Glomerular endothelial cell (primary cell): ENCODE data around the gene B3GNT7. TPM values are rescaled to one million over a fixed set of nuclear protein-coding genes. Genes with fewer than 3 reads are reported as not detected.
"Not testable (repeated sequence)": the region's sequence is repeated elsewhere in the genome, so short reads cannot be mapped to it uniquely, and the experiment has no call there.

Experiments used
- DNase-seq: peaks from one replicate; pipeline ENCODE4 v3.0.0-alpha.2; 2011; ENCODE audit warnings: low read depth, low spot score; ENCODE audit errors: extremely low read depth
- total RNA-seq: library from RNA; depleted of rRNA; stranded (reverse); fragments of >200 nt; gene quantifications from 2 replicates; pipeline ENCODE4 v1.2.3, GENCODE V29; 2015

Gene B3GNT7
- total RNA-seq, 1 donor from 2014 or later = 1.2 TPM

- peak; percentile 88 for DNase-seq
Observed at GRCh38 chr2:231364961-231365810, 30.3 kb upstream of the B3GNT7 start.

DNA sequence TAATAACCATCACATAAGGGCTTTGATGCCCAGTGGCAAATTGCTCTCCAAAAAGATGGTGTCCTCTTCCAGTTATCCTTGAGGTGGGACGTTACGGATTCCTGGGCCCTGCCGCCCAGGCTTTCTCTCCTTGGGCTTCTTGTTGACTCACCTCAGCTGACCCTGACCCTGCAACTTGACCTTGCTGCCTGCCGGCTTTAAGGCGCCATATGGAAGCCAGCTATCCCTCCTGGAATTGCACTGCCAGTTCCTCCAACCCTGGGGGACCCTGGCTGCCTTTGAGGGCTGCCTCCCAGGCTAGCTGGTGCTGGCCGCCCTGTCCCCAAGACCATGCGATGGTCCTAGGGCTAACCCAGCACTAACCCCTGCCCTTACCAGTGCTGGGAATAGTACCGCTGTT, 28.3 kb upstream of the B3GNT7 start:
- DNase-seq = no peak

- DNase-seq = no peak
Observed at GRCh38 chr2:231369580-231370428, 25.7 kb upstream of the B3GNT7 start.

DNA sequence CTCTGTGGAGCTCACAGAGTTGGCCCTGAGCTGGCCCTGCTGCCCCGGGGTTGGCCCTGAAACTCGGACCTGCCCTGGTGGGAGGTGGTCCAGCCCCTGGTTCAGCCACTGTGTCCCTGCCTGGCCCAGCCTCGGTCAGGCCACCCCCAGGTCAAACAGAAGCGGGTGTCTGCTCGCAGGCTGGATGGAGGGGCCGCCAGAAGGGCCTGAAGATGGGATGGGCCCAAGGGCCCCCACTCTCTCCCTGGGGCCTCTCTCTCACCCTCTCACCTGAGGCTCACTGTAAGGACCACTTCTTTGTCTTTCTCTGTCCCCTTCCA, 25.1 kb upstream of the B3GNT7 start:
- DNase-seq = no peak

DNA sequence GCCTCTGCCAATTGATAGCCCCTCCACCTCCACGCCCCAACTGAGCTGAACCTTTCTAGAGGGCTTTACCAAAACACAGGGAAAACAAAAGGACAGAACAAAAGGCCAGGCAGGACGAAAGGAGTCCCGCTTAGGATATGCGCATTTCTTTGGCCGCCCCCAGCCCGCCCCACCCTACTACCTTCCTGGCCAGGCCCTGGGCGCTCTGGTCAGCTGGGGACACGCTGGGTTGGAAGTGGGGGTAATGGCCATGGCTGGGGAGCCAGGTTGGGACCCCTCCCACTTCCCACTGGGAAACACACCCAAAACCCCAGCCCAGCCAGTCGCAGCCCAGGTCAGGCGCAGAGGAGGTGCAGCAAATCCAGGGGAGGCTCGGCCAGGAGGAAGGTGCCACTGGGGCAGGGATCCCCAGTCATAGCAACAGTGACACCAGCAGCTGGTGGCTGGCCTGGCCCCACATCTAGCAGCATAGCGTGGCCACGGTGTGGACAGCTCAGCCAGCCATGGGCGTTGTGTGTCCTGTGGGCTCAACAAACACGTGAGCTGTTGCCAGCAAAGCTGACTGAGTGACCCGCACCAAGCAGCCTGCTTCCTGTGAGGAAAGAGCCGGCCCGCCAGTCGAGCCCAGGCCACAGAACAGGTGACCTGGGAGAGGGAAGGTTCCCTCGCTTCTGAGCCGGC, 24.6 kb upstream of the B3GNT7 start:
- DNase-seq = no peak

- DNase-seq = no peak
Observed at GRCh38 chr2:231371430-231372054, 24.0 kb upstream of the B3GNT7 start.

GRCh38 chr2:231372326-231372725, 23.2 kb upstream of the B3GNT7 start:
- no peak for DNase-seq

- no peak for DNase-seq
Observed at GRCh38 chr2:231373184-231373583, 22.3 kb upstream of the B3GNT7 start.

DNA sequence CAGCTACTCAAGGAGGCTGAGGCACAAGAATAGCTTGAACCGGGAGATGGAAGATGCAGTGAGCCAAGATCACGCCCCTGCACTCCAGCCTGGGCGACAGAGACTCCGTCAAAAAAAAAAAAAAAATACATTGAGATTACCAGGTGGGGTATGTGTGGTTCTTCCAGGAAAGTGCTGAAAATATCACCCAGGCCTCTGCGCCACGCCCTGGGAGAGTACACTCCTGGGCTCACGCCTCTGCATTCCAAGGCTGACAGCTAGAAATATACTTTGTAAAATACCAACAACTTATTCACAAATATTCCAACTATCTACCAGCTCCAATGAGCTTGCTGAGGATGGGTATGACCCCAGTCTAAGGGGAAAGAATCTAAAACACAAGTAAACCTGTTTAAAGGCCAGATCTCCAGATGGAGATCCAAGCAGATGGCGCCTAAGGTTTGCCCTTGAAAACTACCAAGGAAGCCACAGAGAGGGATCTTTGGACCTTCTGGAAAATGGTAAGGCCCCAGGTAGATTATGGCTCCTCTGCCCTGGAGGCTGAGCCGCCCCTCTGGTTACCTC, 21.6 kb upstream of the B3GNT7 start:
- DNase-seq = no peak

- DNase-seq = no peak
Observed at GRCh38 chr2:231374771-231375170, 20.7 kb upstream of the B3GNT7 start.

GRCh38 chr2:231375994-231376615, 19.4 kb upstream of the B3GNT7 start:
- DNase-seq = not testable (repeated sequence)

DNA sequence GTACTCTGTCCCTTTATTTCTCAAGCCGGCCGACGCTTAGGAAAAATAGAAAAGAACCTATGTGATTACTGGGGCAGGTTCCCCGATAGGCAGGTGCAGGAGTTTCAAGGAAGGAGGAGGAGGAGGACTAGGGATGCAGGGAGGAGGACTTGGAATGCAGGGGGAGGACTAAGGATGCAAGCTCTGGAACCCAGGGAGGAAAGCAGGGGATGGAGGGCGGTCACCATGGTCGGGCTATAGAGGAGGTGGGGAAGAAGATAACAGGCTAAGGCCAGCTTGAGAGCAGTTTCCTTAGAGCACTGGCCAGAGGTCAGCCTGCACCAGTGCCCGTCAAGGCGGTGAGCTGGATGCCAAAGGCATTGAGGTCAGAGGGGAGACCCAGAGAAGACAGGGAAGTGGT, 18.7 kb upstream of the B3GNT7 start:
- no peak for DNase-seq

GRCh38 chr2:231378026-231378722, 17.3 kb upstream of the B3GNT7 start:
- DNase-seq = no peak

GRCh38 chr2:231379266-231380215, 16.0 kb upstream of the B3GNT7 start:
- no peak for DNase-seq

- no peak for DNase-seq
Observed at GRCh38 chr2:231380307-231380706, 15.2 kb upstream of the B3GNT7 start.

DNA sequence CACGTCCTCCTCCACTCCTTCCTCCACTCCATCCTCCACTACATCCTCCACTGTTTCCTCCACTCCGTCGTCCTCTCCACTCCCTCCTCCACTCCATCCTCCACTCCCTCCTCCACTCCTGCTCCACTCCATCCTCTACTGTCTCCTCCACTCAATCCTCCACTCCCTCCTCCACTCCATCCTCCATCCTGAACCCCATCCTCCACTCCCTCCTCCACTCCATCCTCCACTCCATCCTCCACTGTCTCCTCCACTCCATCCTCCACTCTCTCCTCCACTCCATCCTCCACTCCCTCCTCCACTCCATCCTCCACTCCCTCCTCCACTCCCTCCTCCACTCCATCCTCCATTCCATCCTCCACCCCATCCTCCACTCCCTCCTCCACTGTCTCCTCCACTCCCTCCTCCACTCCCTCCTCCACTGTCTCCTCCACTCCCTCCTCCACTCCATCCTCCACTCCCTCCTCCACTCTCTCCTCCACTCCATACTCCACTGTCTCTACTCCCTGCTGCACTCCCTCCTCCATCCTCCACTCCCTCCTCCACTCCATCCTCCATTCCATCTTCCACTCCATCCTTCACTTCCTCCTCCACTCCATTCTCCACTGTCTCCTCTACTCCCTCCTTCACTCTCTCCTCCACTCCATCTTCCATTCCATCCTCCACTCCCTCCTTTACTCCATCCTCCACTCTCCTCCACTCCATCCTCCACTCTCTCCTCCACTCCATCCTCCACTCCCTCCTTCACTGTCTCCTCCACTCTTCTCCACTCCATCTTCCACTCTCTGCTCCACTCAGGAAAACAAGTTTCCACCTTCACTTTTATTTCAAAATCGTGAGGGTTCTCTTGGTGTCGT, 14.3 kb upstream of the B3GNT7 start:
- DNase-seq = no peak

GRCh38 chr2:231382116-231382515, 13.4 kb upstream of the B3GNT7 start:
- DNase-seq = no peak
